Lower lobe of right lung (tissue), 2 donors: ENCODE measurements around the gene FOXK1. TPM values are rescaled to one million over a fixed set of nuclear protein-coding genes. Genes with fewer than 3 reads are reported as not detected.

Source experiments
- ATAC-seq, 2 donors: fragments of 200-7000 bp; cut with Tn5 transposase; one replicate each; pipeline ENCODE4 v1.9.1; 2020 to 2022; ENCODE audit warnings: mild to moderate bottlenecking in 2 of 2, moderate library complexity in 2 of 2
- DNase-seq: peaks from one replicate; pipeline ENCODE4 v3.0.0-alpha.2; 2020
- H3K27ac ChIP-seq: fragments of 200-600 bp; one replicate; pipeline ENCODE4 v1.8.0; 2022
- H3K27me3 ChIP-seq: fragments of 200-600 bp; one replicate; pipeline ENCODE4 v1.8.0; 2022; ENCODE audit warnings: low read depth
- H3K36me3 ChIP-seq: fragments of 200-600 bp; one replicate; pipeline ENCODE4 v1.8.0; 2022; ENCODE audit warnings: mild to moderate bottlenecking
- H3K4me1 ChIP-seq: fragments of 200-600 bp; one replicate; pipeline ENCODE4 v1.8.0; 2022
- H3K4me3 ChIP-seq: fragments of 200-600 bp; one replicate; pipeline ENCODE4 v1.8.0; 2022; ENCODE audit warnings: mild to moderate bottlenecking
- H3K9me3 ChIP-seq: fragments of 200-600 bp; one replicate; pipeline ENCODE4 v1.8.0; 2022
- intact Hi-C: fragments of 100-400 bp; cut with DNase I; formaldehyde crosslinking; loops from one replicate; pipeline ENCODE4 v1.11.0; 2022
- total RNA-seq: library from RNA; stranded (reverse); fragmentation: NEBNext Ultra II Directional; extraction: Animal tissue kit (Norgen Biotek cat#: 25700); gene quantifications from one replicate; pipeline ENCODE4 v1.2.1, GENCODE V29; 2021
- TF ChIP-seq, protein P1 (sequence below): fragments of 200-600 bp; IDR thresholded peaks from one replicate; pipeline ENCODE4 v1.8.0; 2022; ENCODE audit warnings: antibody characterized with exemption, mild to moderate bottlenecking
- donor health status: DM: no; HTN: yes; CAD: no; lungs with severe emphysema.

Gene FOXK1
- total RNA-seq, 1 donor from 2014 or later = 28.8 TPM

DNA sequence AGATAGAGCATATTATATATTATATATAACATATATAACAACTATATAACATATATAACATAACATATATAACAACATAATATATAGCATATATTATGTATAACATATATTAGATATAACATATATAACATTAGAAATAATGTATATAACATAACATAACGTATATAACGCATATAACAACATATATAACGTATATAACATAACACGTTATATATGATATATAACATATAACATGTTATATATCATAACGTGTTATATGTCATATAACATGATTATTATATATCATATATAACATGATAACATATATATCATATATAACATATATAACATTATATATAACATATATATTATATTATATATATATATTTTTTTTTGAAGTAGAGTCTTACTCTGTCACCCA, 97.0 kb downstream of the FOXK1 start:
- H3K36me3 ChIP-seq = peaks cover 52% of the 10 kb centered on the region
- ATAC-seq = no peak

DNA sequence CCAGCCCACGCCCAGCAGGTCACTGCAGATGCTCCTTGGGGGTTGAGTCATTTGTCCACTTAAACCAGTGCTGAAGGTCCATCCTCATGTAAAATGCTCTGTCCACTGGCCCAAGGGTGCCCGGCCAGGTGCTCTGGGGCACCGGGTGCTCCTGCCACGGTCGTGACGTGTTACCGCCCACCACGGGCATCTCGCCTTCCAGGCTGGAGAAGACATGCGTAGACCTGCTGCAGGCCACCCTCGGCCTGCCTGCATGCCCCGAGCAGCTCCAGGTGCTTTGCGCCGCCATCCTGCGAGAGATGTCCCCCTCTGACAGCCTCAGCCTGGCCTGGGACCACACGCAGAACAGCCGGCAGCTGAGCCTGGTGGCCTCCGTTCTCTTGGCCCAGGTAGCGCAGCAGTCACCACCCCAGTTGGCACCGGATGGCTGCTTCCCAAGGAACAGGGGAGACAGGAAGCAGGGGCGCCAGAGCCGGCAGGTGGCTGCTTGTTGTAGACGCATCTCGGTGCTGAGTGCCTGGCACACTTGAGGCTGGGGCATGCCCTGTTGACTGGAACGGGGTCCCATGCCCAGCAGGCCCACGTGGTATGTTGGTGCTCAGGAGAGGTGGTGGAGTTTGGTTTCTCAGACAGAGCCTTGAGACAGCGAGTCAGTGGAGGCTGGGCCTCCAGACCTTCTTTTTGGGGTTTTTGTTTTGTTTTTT, 99.4 kb downstream of the FOXK1 start:
- intact Hi-C loops = no loop called here
- Histone ChIP-seq H3K27ac (no peak overlapping the region), H3K4me3 (no peak overlapping the region), H3K27me3 (no peaks in the 10 kb centered on the region), H3K36me3 (peaks cover 75% of the 10 kb centered on the region), H3K9me3 (no peaks in the 10 kb centered on the region), H3K4me1 (peaks cover 19% of the 10 kb centered on the region)
- TF ChIP-seq, protein P1, sequence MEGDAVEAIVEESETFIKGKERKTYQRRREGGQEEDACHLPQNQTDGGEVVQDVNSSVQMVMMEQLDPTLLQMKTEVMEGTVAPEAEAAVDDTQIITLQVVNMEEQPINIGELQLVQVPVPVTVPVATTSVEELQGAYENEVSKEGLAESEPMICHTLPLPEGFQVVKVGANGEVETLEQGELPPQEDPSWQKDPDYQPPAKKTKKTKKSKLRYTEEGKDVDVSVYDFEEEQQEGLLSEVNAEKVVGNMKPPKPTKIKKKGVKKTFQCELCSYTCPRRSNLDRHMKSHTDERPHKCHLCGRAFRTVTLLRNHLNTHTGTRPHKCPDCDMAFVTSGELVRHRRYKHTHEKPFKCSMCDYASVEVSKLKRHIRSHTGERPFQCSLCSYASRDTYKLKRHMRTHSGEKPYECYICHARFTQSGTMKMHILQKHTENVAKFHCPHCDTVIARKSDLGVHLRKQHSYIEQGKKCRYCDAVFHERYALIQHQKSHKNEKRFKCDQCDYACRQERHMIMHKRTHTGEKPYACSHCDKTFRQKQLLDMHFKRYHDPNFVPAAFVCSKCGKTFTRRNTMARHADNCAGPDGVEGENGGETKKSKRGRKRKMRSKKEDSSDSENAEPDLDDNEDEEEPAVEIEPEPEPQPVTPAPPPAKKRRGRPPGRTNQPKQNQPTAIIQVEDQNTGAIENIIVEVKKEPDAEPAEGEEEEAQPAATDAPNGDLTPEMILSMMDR = no peak
- DNase-seq = no peak
- ATAC-seq = no peak

More for the DNA sequence above, 97.0 kb downstream of the FOXK1 start:
- intact Hi-C loops = no loop called here
- Histone ChIP-seq H3K9me3 (no peaks in the 10 kb centered on the region), H3K4me1 (peaks cover 30% of the 10 kb centered on the region), H3K27me3 (no peaks in the 10 kb centered on the region), H3K27ac (no peak overlapping the region), H3K4me3 (no peak overlapping the region)
- TF ChIP-seq, protein P1 = no peak
- DNase-seq = no peak

DNA sequence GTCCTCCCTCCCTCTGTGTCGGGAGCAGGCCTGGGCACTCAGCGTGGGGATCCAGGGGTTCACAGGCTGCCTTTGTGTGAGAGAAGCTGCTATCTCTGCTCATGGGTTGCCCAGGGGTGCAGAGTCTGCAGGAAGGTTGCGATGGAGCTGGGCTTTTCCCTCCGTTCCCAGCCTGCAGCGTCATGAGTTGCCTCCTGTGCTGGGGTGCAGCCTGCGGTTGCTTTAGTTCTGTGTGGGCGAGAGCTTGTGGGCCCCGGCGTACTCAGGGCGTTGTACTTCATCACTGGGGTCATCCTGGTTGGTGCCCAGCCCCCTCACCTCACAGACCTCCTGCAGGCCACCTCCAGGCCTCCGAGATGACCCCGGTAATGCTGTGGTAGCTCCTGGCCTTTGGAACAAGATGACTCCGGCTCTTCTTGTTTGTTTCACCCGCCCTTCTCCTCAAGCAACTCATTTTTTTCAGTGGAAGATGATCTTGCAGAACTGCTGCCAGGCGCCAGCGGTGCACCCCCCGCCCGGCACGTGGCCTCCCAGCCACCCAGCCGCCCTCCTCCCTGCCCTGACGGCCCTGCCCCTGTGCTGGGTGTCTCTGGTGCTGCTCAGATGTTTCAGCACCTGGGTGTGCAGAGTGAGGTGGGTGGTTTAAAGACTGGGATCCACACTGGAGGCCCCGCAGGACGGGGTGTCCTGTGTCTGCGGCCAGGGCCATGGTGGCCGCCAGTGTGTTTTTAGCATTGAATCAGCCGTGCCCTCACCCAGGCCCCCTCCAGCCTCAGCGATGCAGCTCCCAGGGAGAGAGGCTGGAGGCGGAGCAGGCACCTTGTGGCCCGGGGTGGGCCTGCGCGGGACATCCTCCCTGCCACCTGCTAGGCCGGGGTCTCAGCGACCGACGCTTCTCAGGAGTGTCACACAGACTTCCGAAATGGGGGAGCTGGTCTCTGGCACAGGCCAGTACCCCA, 100.5 kb downstream of the FOXK1 start:
- no peak for DNase-seq
- Histone ChIP-seq H3K36me3 (peaks cover 82% of the 10 kb centered on the region), H3K4me1 (peaks cover 8% of the 10 kb centered on the region), H3K9me3 (no peaks in the 10 kb centered on the region), H3K27ac (no peak overlapping the region), H3K4me3 (no peak overlapping the region), H3K27me3 (no peaks in the 10 kb centered on the region)
- no peak for ATAC-seq
- TF ChIP-seq, protein P1 = no peak
- intact Hi-C loops = no loop called here

DNA sequence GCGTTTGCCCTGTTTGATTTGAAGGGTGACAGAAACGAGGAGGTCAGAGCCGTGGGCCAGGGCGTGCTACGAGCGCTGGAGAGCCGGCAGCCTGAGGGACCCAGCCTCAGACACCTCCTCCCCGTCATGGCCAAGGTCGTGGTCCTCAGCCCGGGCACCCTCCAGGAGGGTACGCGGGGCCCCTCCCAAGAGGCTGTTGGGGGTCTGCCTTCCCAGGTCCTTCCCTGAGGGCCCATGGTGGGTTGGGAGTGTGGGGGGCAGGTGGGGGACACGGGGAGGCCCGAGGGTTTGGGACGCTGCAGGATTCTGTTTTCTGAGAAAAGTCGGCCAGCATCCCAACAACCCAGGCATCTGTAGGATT, 101.2 kb downstream of the FOXK1 start:
- DNase-seq (no peak), ATAC-seq (no peak)
- TF ChIP-seq, protein P1 = no peak
- Histone ChIP-seq H3K4me1 (peaks cover 1% of the 10 kb centered on the region), H3K27me3 (no peaks in the 10 kb centered on the region), H3K9me3 (no peaks in the 10 kb centered on the region), H3K27ac (no peak overlapping the region), H3K36me3 (peaks cover 84% of the 10 kb centered on the region), H3K4me3 (no peak overlapping the region)
- intact Hi-C loops = no loop called here

DNA sequence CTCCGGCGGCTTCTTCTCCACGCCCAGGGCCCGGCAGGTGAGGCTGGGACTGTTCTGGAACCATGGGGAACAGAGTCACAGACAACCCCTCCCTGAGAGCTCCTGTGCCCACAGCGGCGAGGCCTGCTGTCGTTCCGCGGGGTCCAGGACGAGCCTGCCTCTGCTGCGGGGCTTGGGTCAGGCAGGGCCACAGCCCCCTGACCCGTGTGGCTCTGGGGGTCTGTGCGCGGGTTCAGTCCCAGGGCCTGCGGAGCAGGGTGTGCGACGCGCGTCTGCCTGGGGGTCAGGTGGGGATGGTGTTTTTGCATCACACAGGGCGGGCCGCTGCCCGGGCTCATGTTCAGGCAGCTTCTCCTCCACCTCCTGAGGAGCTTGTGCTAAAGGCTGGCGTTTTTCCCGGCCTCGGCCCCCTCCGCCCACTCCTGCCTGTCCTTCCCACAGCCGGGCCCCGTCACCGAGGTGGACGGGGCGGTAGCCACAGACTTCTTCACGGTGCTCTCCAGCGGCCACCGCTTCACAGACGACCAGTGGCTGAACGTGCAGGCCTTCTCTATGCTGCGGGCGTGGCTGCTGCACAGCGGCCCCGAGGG, 101.8 kb downstream of the FOXK1 start:
- DNase-seq (no peak), ATAC-seq (no peak)
- intact Hi-C loops = no loop called here
- Histone ChIP-seq H3K27me3 (no peaks in the 10 kb centered on the region), H3K9me3 (no peaks in the 10 kb centered on the region), H3K4me1 (no peaks in the 10 kb centered on the region), H3K36me3 (peaks cover 90% of the 10 kb centered on the region), H3K4me3 (no peak overlapping the region), H3K27ac (no peak overlapping the region)
- TF ChIP-seq, protein P1 = no peak
